ENCODE data around the gene THY1.

Gene THY1

GRCh38 chr11:119431523-119431922, 8.6 kb upstream of the THY1 start:
- Histone ChIP-seq H3K4me1 (ENCODE audit: control insufficient read depth in 2 of 2, insufficient read depth in 2 of 2, low read length in 2 of 2) (peaks cover 0 to 4% of the 10 kb centered on the region in 2 donors), H3K27ac (ENCODE audit: low read depth in 2 of 2, low read length in 2 of 2) (no peak overlapping the region), H3K9me3 (ENCODE audit: control insufficient read depth in 2 of 2, low read length in 2 of 2) (no peaks in the 10 kb centered on the region), H3K27me3 (ENCODE audit: control insufficient read depth in 2 of 2, insufficient read depth in 2 of 2, low read length in 2 of 2) (peaks cover 0 to 2% of the 10 kb centered on the region in 2 donors), H3K36me3 (ENCODE audit: control insufficient read depth in 2 of 2, insufficient read depth in 2 of 2, low read length in 2 of 2) (no peaks in the 10 kb centered on the region), H3K9ac (ENCODE audit: low read depth in 1 of 2, low read length in 2 of 2) (no peak overlapping the region), H3K4me3 (ENCODE audit: low read length in 2 of 2) (no peak overlapping the region)

- Histone ChIP-seq H3K4me1 (ENCODE audit: control insufficient read depth in 2 of 2, insufficient read depth in 2 of 2, low read length in 2 of 2) (no peaks in the 10 kb centered on the region), H3K27ac (ENCODE audit: low read depth in 2 of 2, low read length in 2 of 2) (no peak overlapping the region), H3K9me3 (ENCODE audit: control insufficient read depth in 2 of 2, low read length in 2 of 2) (no peaks in the 10 kb centered on the region), H3K27me3 (ENCODE audit: control insufficient read depth in 2 of 2, insufficient read depth in 2 of 2, low read length in 2 of 2) (peaks cover 3 to 4% of the 10 kb centered on the region in 2 donors), H3K36me3 (ENCODE audit: control insufficient read depth in 2 of 2, insufficient read depth in 2 of 2, low read length in 2 of 2) (no peaks in the 10 kb centered on the region), H3K9ac (ENCODE audit: low read depth in 1 of 2, low read length in 2 of 2) (no peak overlapping the region), H3K4me3 (ENCODE audit: low read length in 2 of 2) (no peak overlapping the region)
Measured at GRCh38 chr11:119427279-119427678, 4.3 kb upstream of the THY1 start.

- Histone ChIP-seq H3K27me3 (ENCODE audit: control insufficient read depth in 2 of 2, insufficient read depth in 2 of 2, low read length in 2 of 2) (peaks cover 4 to 6% of the 10 kb centered on the region in 2 donors), H3K9me3 (ENCODE audit: control insufficient read depth in 2 of 2, low read length in 2 of 2) (no peaks in the 10 kb centered on the region), H3K36me3 (ENCODE audit: control insufficient read depth in 2 of 2, insufficient read depth in 2 of 2, low read length in 2 of 2) (no peaks in the 10 kb centered on the region), H3K27ac (ENCODE audit: low read depth in 2 of 2, low read length in 2 of 2) (no peak overlapping the region), H3K4me3 (ENCODE audit: low read length in 2 of 2) (no peak overlapping the region), H3K4me1 (ENCODE audit: control insufficient read depth in 2 of 2, insufficient read depth in 2 of 2, low read length in 2 of 2) (no peaks in the 10 kb centered on the region), H3K9ac (ENCODE audit: low read depth in 1 of 2, low read length in 2 of 2) (no peak overlapping the region)
Measured at GRCh38 chr11:119426142-119426541, 3.2 kb upstream of the THY1 start.

GRCh38 chr11:119424775-119425174, 1.8 kb upstream of the THY1 start:
- Histone ChIP-seq H3K27me3 (ENCODE audit: control insufficient read depth in 2 of 2, insufficient read depth in 2 of 2, low read length in 2 of 2) (peaks cover 6 to 8% of the 10 kb centered on the region in 2 donors), H3K36me3 (ENCODE audit: control insufficient read depth in 2 of 2, insufficient read depth in 2 of 2, low read length in 2 of 2) (no peaks in the 10 kb centered on the region), H3K4me1 (ENCODE audit: control insufficient read depth in 2 of 2, insufficient read depth in 2 of 2, low read length in 2 of 2) (no peaks in the 10 kb centered on the region), H3K9me3 (ENCODE audit: control insufficient read depth in 2 of 2, low read length in 2 of 2) (no peaks in the 10 kb centered on the region), H3K4me3 (ENCODE audit: low read length in 2 of 2) (no peak overlapping the region), H3K9ac (ENCODE audit: low read depth in 1 of 2, low read length in 2 of 2) (no peak overlapping the region), H3K27ac (ENCODE audit: low read depth in 2 of 2, low read length in 2 of 2) (no peak overlapping the region)

GRCh38 chr11:119424276-119424675, 1.3 kb upstream of the THY1 start:
- H3K9me3 ChIP-seq (ENCODE audit: control insufficient read depth in 2 of 2, low read length in 2 of 2), result no peaks in the 10 kb centered on the region
- H3K36me3 ChIP-seq (ENCODE audit: control insufficient read depth in 2 of 2, insufficient read depth in 2 of 2, low read length in 2 of 2), result no peaks in the 10 kb centered on the region
- no peak overlapping the region for H3K9ac ChIP-seq (ENCODE audit: low read depth in 1 of 2, low read length in 2 of 2)
- H3K27me3 ChIP-seq (ENCODE audit: control insufficient read depth in 2 of 2, insufficient read depth in 2 of 2, low read length in 2 of 2), result peaks cover 6 to 8% of the 10 kb centered on the region in 2 donors
- H3K4me3 ChIP-seq (ENCODE audit: low read length in 2 of 2), result no peak overlapping the region
- no peaks in the 10 kb centered on the region for H3K4me1 ChIP-seq (ENCODE audit: control insufficient read depth in 2 of 2, insufficient read depth in 2 of 2, low read length in 2 of 2)
- no peak overlapping the region for H3K27ac ChIP-seq (ENCODE audit: low read depth in 2 of 2, low read length in 2 of 2)

GRCh38 chr11:119423509-119424254, 710 bp upstream of the THY1 start:
- no peaks in the 10 kb centered on the region for H3K4me1 ChIP-seq (ENCODE audit: control insufficient read depth in 2 of 2, insufficient read depth in 2 of 2, low read length in 2 of 2)
- H3K9ac ChIP-seq (ENCODE audit: low read depth in 1 of 2, low read length in 2 of 2), result no peak overlapping the region
- no peaks in the 10 kb centered on the region for H3K9me3 ChIP-seq (ENCODE audit: control insufficient read depth in 2 of 2, low read length in 2 of 2)
- H3K36me3 ChIP-seq (ENCODE audit: control insufficient read depth in 2 of 2, insufficient read depth in 2 of 2, low read length in 2 of 2), result no peaks in the 10 kb centered on the region
- no peak overlapping the region for H3K4me3 ChIP-seq (ENCODE audit: low read length in 2 of 2)
- no peak overlapping the region for H3K27ac ChIP-seq (ENCODE audit: low read depth in 2 of 2, low read length in 2 of 2)
- H3K27me3 ChIP-seq (ENCODE audit: control insufficient read depth in 2 of 2, insufficient read depth in 2 of 2, low read length in 2 of 2), result peaks cover 6 to 8% of the 10 kb centered on the region in 2 donors

- Histone ChIP-seq H3K36me3 (ENCODE audit: control insufficient read depth in 2 of 2, insufficient read depth in 2 of 2, low read length in 2 of 2) (no peaks in the 10 kb centered on the region), H3K4me1 (ENCODE audit: control insufficient read depth in 2 of 2, insufficient read depth in 2 of 2, low read length in 2 of 2) (no peaks in the 10 kb centered on the region), H3K27me3 (ENCODE audit: control insufficient read depth in 2 of 2, insufficient read depth in 2 of 2, low read length in 2 of 2) (peaks cover 6 to 8% of the 10 kb centered on the region in 2 donors), H3K9ac (ENCODE audit: low read depth in 1 of 2, low read length in 2 of 2) (no peak overlapping the region), H3K27ac (ENCODE audit: low read depth in 2 of 2, low read length in 2 of 2) (peak overlapping the region in 1 of 2 donors; percentile 43), H3K9me3 (ENCODE audit: control insufficient read depth in 2 of 2, low read length in 2 of 2) (no peaks in the 10 kb centered on the region), H3K4me3 (ENCODE audit: low read length in 2 of 2) (peak overlapping the region; percentile 47 to 56)
Measured at GRCh38 chr11:119421941-119422808, 797 bp downstream of the THY1 start.

- no peak overlapping the region for H3K4me3 ChIP-seq (ENCODE audit: low read length in 2 of 2)
- H3K9ac ChIP-seq (ENCODE audit: low read depth in 1 of 2, low read length in 2 of 2), result no peak overlapping the region
- peaks cover 6 to 8% of the 10 kb centered on the region in 2 donors for H3K27me3 ChIP-seq (ENCODE audit: control insufficient read depth in 2 of 2, insufficient read depth in 2 of 2, low read length in 2 of 2)
- H3K4me1 ChIP-seq (ENCODE audit: control insufficient read depth in 2 of 2, insufficient read depth in 2 of 2, low read length in 2 of 2), result no peaks in the 10 kb centered on the region
- no peak overlapping the region for H3K27ac ChIP-seq (ENCODE audit: low read depth in 2 of 2, low read length in 2 of 2)
- H3K9me3 ChIP-seq (ENCODE audit: control insufficient read depth in 2 of 2, low read length in 2 of 2), result no peaks in the 10 kb centered on the region
- H3K36me3 ChIP-seq (ENCODE audit: control insufficient read depth in 2 of 2, insufficient read depth in 2 of 2, low read length in 2 of 2), result no peaks in the 10 kb centered on the region
Measured at GRCh38 chr11:119421351-119421750, 1.6 kb downstream of the THY1 start.

- H3K4me1 ChIP-seq (ENCODE audit: control insufficient read depth in 2 of 2, insufficient read depth in 2 of 2, low read length in 2 of 2), result no peaks in the 10 kb centered on the region
- H3K36me3 ChIP-seq (ENCODE audit: control insufficient read depth in 2 of 2, insufficient read depth in 2 of 2, low read length in 2 of 2), result no peaks in the 10 kb centered on the region
- H3K9me3 ChIP-seq (ENCODE audit: control insufficient read depth in 2 of 2, low read length in 2 of 2), result no peaks in the 10 kb centered on the region
- no peak overlapping the region for H3K4me3 ChIP-seq (ENCODE audit: low read length in 2 of 2)
- H3K27me3 ChIP-seq (ENCODE audit: control insufficient read depth in 2 of 2, insufficient read depth in 2 of 2, low read length in 2 of 2), result peaks cover 6 to 8% of the 10 kb centered on the region in 2 donors
- H3K9ac ChIP-seq (ENCODE audit: low read depth in 1 of 2, low read length in 2 of 2), result no peak overlapping the region
- H3K27ac ChIP-seq (ENCODE audit: low read depth in 2 of 2, low read length in 2 of 2), result no peak overlapping the region
Measured at GRCh38 chr11:119420631-119421030, 2.3 kb downstream of the THY1 start.

GRCh38 chr11:119419834-119420492, 3.0 kb downstream of the THY1 start:
- Histone ChIP-seq H3K4me3 (ENCODE audit: low read length in 2 of 2) (no peak overlapping the region), H3K9me3 (ENCODE audit: control insufficient read depth in 2 of 2, low read length in 2 of 2) (no peaks in the 10 kb centered on the region), H3K9ac (ENCODE audit: low read depth in 1 of 2, low read length in 2 of 2) (no peak overlapping the region), H3K27me3 (ENCODE audit: control insufficient read depth in 2 of 2, insufficient read depth in 2 of 2, low read length in 2 of 2) (peaks cover 6 to 8% of the 10 kb centered on the region in 2 donors), H3K27ac (ENCODE audit: low read depth in 2 of 2, low read length in 2 of 2) (no peak overlapping the region), H3K4me1 (ENCODE audit: control insufficient read depth in 2 of 2, insufficient read depth in 2 of 2, low read length in 2 of 2) (no peaks in the 10 kb centered on the region), H3K36me3 (ENCODE audit: control insufficient read depth in 2 of 2, insufficient read depth in 2 of 2, low read length in 2 of 2) (no peaks in the 10 kb centered on the region)

Data from mucosa of rectum (tissue), 2 donors.